K562 (cell line): ENCODE results near the gene SYNRG. TPM values are rescaled to one million over a fixed set of nuclear protein-coding genes. Genes with fewer than 3 reads are reported as not detected.

Experiments used
- ATF6 ChIP-seq: sonication (generic); formaldehyde crosslinking; IDR thresholded peaks from 2 replicates; pipeline ENCODE4 v1.4.0; 2020; ENCODE audit warnings: mild to moderate bottlenecking, missing genetic modification reagents
- CEBPB ChIP-seq: fragments of 450-650 bp; IDR thresholded peaks from 2 replicates; pipeline ENCODE4 v1.6.1; 2016; ENCODE audit warnings: missing genetic modification characterization, missing compliant biosample characterization
- E2F8 ChIP-seq: fragments of 450-650 bp; IDR thresholded peaks from 2 replicates; pipeline ENCODE4 v1.7.1; 2018; ENCODE audit warnings: mild to moderate bottlenecking, low read depth; ENCODE audit not compliant: partially characterized antibody
- MCM2 ChIP-seq: fragments of 450-650 bp; IDR thresholded peaks from 2 replicates; pipeline ENCODE4 v1.6.1; 2017; ENCODE audit warnings: low read depth, mild to moderate bottlenecking
- SREBF2 ChIP-seq: sonication (generic); formaldehyde crosslinking; IDR thresholded peaks from 2 replicates; pipeline ENCODE4 v1.4.0; 2020; ENCODE audit warnings: mild to moderate bottlenecking, missing genetic modification reagents
- SRSF1 ChIP-seq: fragments of 200-400 bp; formaldehyde crosslinking; IDR thresholded peaks from 2 replicates; pipeline ENCODE4 v1.6.1; 2017; ENCODE audit warnings: mild to moderate bottlenecking, low read depth, low read length, moderate library complexity
- THAP12 ChIP-seq: fragments of 250-450 bp; sonication (Bioruptor Pico); IDR thresholded peaks from 2 replicates; pipeline ENCODE4 v1.9.0; 2021; ENCODE audit warnings: mild to moderate bottlenecking, inconsistent platforms
- ZNF324 ChIP-seq: fragments of 250-450 bp; sonication (Bioruptor Pico); IDR thresholded peaks from 2 replicates; pipeline ENCODE4 v1.4.0; 2020; ENCODE audit warnings: mild to moderate bottlenecking
- ZNF830 ChIP-seq: fragments of 250-450 bp; sonication (Bioruptor Pico); IDR thresholded peaks from 2 replicates; pipeline ENCODE4 v1.5.0; 2021; ENCODE audit warnings: mild to moderate bottlenecking
- polyA plus RNA-seq, 8 experiments: library from polyadenylated mRNA; depleted of rRNA in 4 of 8; stranded (reverse) in 5 of 8; unstranded in 3 of 8; fragments of >200 nt; fragmentation: Nextera tagmentation in 2 of 8; fragmentation: Illumina TruSeq in 1 of 8; extraction: Ambion mirVana in 2 of 8; extraction: Trizol in 1 of 8; gene quantifications; 2 replicates each; pipeline versions ENCODE4 v1.2.1 to v1.2.3, GENCODE V29; 2011 to 2014; ENCODE audit warnings: inconsistent platforms in 1 of 8, missing spikeins in 1 of 8
- total RNA-seq, 7 experiments: library from RNA; depleted of rRNA in 6 of 7; stranded (reverse); fragments of >200 nt in 6 of 7; fragmentation: Illumina TruSeq in 2 of 7; extraction: Trizol in 2 of 7; gene quantifications; 2 replicates each; pipeline versions ENCODE4 v1.2.1 to v1.2.3, GENCODE V29; 2011 to 2021; ENCODE audit warnings: low replicate concordance in 1 of 7
- TF ChIP-seq, protein P1 (sequence below): sonication (generic); formaldehyde crosslinking; IDR thresholded peaks from 2 replicates; pipeline ENCODE4 v1.8.0; 2023; ENCODE audit warnings: missing genetic modification reagents, mild to moderate bottlenecking, borderline replicate concordance
- TF ChIP-seq, protein P2 (sequence below): fragments of 200-800 bp; sonication (Bioruptor generic); IDR thresholded peaks from 2 replicates; pipeline ENCODE4 v1.6.1; 2017; ENCODE audit warnings: missing genetic modification characterization, missing compliant biosample characterization

SYNRG gene
- total and polyA plus RNA-seq, 9 of the 15 experiments (the other 6 are each of a cell fraction or from before 2014, with no cell fraction given), result 2.9 to 28.2 (median 15.1) TPM

DNA sequence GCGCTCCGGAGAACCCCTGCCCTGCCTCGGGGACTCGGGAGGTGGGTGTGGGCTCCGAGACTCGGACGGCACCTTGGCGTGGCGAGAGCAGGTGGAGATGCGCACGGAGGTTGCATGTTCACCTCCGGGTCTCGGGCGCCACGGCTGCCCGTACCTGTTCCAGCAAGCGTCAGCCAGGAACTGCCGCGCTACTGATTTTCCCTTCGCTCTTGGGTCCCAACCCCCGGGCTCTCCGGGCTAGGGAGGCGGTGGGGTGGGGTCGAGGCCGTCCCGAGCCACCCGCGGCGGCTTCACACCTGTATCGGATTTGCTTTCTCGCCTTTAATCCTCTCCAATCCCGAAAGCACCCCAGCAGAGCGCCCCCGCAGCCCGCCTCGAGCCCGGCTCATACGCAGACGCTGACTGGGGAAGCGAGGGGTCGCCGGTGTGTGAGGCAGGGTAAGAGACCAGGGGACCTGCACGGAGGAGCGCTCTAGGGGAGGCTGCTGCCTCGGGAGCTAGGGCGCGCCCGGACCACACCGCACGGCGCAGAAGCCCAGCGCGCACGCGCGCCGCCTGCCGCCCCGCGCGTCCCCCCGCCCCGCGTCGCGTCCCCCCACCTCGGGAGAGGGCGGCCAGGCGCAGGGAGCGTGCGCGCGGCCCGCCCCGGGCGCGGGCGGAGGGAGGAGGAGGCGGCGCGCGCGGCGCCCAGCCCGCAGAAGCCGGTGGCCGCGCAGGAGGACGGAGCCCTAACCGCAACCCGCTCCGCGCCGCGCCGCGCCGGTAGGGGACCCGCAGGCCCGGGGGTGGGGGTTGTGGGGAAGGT, 119.8 kb downstream of the SYNRG start, which contains the start of gene DUSP14 (continued):
- TF ChIP-seq, protein P1, sequence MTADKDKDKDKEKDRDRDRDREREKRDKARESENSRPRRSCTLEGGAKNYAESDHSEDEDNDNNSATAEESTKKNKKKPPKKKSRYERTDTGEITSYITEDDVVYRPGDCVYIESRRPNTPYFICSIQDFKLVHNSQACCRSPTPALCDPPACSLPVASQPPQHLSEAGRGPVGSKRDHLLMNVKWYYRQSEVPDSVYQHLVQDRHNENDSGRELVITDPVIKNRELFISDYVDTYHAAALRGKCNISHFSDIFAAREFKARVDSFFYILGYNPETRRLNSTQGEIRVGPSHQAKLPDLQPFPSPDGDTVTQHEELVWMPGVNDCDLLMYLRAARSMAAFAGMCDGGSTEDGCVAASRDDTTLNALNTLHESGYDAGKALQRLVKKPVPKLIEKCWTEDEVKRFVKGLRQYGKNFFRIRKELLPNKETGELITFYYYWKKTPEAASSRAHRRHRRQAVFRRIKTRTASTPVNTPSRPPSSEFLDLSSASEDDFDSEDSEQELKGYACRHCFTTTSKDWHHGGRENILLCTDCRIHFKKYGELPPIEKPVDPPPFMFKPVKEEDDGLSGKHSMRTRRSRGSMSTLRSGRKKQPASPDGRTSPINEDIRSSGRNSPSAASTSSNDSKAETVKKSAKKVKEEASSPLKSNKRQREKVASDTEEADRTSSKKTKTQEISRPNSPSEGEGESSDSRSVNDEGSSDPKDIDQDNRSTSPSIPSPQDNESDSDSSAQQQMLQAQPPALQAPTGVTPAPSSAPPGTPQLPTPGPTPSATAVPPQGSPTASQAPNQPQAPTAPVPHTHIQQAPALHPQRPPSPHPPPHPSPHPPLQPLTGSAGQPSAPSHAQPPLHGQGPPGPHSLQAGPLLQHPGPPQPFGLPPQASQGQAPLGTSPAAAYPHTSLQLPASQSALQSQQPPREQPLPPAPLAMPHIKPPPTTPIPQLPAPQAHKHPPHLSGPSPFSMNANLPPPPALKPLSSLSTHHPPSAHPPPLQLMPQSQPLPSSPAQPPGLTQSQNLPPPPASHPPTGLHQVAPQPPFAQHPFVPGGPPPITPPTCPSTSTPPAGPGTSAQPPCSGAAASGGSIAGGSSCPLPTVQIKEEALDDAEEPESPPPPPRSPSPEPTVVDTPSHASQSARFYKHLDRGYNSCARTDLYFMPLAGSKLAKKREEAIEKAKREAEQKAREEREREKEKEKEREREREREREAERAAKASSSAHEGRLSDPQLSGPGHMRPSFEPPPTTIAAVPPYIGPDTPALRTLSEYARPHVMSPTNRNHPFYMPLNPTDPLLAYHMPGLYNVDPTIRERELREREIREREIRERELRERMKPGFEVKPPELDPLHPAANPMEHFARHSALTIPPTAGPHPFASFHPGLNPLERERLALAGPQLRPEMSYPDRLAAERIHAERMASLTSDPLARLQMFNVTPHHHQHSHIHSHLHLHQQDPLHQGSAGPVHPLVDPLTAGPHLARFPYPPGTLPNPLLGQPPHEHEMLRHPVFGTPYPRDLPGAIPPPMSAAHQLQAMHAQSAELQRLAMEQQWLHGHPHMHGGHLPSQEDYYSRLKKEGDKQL (CRISPR knock-in tag), result no peak
- TF ChIP-seq ZNF830 (CRISPR knock-in tag) (no peak), CEBPB (tag) (no peak), ATF6 (no peak), E2F8 (no peak), ZNF324 (no peak), SREBF2 (peak; percentile 51; the same call in 1 of the 2 replicates), THAP12 (CRISPR knock-in tag) (0 out of 2 replicates have a peak, but pooled peaks have one; percentile 37), MCM2 (no peak), SRSF1 (no peak)
- TF ChIP-seq, protein P2, sequence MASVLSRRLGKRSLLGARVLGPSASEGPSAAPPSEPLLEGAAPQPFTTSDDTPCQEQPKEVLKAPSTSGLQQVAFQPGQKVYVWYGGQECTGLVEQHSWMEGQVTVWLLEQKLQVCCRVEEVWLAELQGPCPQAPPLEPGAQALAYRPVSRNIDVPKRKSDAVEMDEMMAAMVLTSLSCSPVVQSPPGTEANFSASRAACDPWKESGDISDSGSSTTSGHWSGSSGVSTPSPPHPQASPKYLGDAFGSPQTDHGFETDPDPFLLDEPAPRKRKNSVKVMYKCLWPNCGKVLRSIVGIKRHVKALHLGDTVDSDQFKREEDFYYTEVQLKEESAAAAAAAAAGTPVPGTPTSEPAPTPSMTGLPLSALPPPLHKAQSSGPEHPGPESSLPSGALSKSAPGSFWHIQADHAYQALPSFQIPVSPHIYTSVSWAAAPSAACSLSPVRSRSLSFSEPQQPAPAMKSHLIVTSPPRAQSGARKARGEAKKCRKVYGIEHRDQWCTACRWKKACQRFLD, result peak; percentile 53; the same call in 1 of the 2 replicates
